Measurements from ENCODE around the gene RNU6-8.

Gene RNU6-8

GRCh38 chr14:32205554-32205953, 2.5 kb upstream of the RNU6-8 start:
- DNase-seq (ENCODE audit: low read depth in 3 of 3): no peak

- no peak for DNase-seq (ENCODE audit: low read depth in 3 of 3)
Observed at GRCh38 chr14:32203928-32204357, 874 bp upstream of the RNU6-8 start.

DNA sequence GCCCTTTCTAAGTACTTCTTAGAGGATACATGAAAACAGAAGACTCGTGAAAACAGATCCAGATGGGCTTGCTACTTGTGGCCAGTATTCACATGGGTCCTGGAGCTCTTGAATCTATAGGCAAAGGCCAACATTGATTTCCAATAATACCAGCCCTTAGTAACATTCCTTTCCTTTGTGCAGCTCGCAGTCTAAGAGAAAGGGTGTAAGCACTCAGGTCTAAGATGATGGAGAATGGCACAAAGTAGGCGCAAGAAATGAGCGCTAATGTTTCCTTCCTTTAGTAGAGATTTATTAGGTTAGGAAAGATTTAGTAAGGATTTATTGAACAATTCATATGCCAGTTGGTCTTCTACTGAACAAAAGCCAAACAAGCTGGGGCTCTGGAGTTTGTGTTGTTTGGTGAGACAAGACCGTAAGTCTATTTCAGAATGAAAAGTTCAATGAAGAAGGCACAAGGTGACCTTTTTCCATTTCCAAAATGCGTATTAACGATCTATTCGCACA, 525 bp downstream of the RNU6-8 start:
- DNase-seq (ENCODE audit: low read depth in 3 of 3): no peak

GRCh38 chr14:32201816-32202490, 1.1 kb downstream of the RNU6-8 start, which contains the start of gene RNU6-7:
RNU6-7 (plus strand) TSS chr14:32202045.
- DNase-seq (ENCODE audit: low read depth in 3 of 3): no peak

- DNase-seq (ENCODE audit: low read depth in 3 of 3): peak; percentile 55 to 73 (median 66)
Observed at GRCh38 chr14:32201193-32201815, 1.8 kb downstream of the RNU6-8 start.

GRCh38 chr14:32200368-32201192, 2.5 kb downstream of the RNU6-8 start:
- DNase-seq (ENCODE audit: low read depth in 3 of 3): no peak

- no peak for DNase-seq (ENCODE audit: low read depth in 3 of 3)
Observed at GRCh38 chr14:32197919-32198318, 5.2 kb downstream of the RNU6-8 start.

DNA sequence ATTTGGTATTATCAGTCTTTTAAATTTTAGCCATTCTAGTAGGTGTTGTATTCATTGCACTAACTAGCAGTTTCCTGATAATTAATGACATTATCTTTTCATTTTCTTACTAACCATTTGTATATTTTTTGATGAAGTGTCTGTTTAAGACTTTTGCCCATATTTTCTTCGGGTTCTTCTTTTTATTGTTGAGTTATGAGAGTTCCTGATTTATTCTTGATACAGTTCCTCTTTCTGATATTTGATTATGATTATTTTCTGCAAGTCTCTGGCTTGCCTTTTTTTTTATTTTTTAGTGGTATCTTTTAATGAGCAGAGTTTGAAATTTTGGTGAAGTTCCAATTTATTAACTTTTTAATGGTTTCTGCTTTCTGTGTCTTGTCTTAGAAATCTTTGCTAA, 7.4 kb downstream of the RNU6-8 start:
- no peak for DNase-seq (ENCODE audit: low read depth in 3 of 3)

DNA sequence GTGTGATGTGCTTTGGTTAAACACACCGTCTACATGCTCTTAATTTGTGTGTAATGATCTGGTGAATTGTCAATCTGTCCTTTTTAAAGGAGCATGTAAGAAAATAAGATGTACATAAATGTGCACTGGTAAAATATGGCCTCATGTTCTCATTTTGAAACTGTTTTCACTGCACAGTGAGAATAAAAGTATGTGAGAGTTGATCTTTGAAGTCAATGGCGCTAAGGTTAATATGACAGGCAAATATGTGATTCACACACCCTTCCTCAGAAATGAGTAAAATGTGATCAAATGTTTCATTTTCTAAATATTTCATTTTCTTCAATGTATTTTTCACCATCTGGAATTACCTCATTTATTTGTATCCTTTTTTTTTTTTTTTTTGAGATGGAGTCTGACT, 9.5 kb downstream of the RNU6-8 start:
- DNase-seq (ENCODE audit: low read depth in 3 of 3): no peak

GRCh38 chr14:32192712-32193373, 10.2 kb downstream of the RNU6-8 start:
- no peak for DNase-seq (ENCODE audit: low read depth in 3 of 3)

DNA sequence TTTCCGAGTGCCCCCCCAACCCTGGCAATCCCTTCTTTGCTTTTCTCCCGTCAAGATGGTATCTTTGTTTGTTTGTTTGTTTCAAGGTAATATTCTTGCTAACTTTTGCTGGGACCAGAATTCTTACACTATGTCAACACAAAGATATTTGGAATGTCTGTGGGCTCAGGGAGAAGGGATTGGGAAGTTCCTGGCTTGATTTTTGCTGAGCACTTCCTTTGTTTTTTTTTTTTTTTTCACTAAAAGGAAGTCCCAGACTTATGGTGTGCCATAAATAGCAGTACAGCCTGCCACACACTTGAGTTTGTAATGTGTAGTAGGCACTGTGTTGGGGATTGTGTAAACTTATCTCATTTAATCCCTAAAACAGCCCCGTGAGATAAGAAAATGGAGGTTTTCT, 12.4 kb downstream of the RNU6-8 start:
- DNase-seq (ENCODE audit: low read depth in 3 of 3): no peak

- DNase-seq (ENCODE audit: low read depth in 3 of 3): no peak
Observed at GRCh38 chr14:32189811-32190210, 13.3 kb downstream of the RNU6-8 start.

DNA sequence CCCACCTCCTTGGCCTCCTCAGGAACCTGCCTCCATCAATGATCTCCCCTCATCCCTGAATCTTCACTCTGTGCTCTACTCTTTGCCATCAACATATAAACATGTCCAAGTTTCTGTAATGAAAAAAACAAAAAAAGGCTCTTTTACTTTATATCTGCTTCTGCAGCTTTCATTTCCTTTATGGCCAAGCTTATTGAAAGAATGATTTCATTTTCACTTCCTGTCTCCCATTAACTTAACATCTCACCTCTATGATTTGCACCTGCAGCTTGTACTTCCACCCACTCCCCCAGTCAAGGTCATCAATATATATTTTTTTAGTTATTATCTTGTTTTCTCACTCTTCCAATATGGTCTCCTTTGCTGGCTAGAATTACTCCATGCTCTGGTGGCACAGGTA, 16.8 kb downstream of the RNU6-8 start:
- DNase-seq (ENCODE audit: low read depth in 3 of 3): no peak

- no peak for DNase-seq (ENCODE audit: low read depth in 3 of 3)
Observed at GRCh38 chr14:32185097-32185496, 18.0 kb downstream of the RNU6-8 start.

DNA sequence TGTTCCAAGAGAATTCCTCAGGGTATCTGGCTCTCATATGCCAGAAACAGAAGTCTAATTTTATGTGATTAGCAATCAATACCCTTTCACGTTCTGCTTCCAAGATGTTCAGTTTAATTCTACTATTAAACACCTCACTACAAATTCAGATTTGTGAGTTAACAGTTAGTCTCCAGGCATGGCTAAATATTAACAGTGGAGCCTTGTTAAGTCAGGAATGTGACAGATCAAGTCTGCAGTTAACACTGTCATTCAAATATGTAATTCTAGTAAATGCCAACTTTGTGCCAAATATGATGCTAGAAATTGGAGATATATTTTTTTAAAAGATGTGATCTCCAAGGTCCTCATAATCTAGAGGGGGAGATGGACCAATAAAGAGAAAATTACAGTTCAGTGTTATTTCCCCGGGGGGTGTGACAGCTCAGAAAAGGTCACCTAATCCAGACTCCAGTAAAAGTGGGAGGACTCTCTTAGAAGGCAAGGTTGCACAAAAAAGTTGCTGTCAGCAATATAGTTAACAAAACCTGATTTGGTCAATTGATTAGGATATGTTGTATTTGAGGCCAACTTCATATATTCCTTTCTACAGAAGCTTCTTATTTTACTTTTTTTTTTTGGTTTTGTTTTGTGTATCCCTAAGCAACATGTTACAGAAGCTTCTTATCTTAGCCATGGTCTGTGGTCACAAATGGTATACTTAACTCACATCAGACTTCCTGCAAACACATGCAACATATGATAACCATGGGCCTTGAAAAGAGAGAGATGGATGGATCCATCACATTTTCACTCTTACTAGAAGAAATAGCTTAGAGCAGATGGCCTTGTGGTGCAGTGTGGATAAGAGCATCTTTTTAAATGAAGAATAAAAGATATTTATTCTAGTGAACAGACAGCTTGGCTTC, 19.7 kb downstream of the RNU6-8 start:
- DNase-seq (ENCODE audit: low read depth in 3 of 3): no peak

- no peak for DNase-seq (ENCODE audit: low read depth in 3 of 3)
Observed at GRCh38 chr14:32171469-32171868, 31.6 kb downstream of the RNU6-8 start.

GRCh38 chr14:32169191-32169590, 33.9 kb downstream of the RNU6-8 start:
- no peak for DNase-seq (ENCODE audit: low read depth in 3 of 3)

- no peak for DNase-seq (ENCODE audit: low read depth in 3 of 3)
Observed at GRCh38 chr14:32167907-32168306, 35.2 kb downstream of the RNU6-8 start.

DNA sequence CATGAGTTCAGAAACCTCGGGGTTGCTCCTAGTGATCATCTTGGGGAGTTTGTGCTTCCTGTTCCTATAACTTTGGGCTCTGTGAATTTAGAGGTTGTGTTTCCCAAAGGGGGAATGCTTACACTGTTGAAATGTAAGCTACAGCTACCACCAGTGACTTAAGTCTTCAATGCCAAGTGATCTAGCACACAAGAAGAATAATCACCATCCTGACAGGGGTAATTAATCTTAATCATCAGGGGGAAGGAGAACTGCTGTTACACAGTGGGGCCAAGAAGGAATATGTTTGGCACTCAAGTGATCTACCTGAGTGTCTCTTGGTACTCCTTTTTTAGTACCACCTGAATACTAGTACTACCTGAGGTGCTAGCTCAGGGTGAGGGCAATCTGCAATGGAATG, 36.1 kb downstream of the RNU6-8 start:
- DNase-seq (ENCODE audit: low read depth in 3 of 3): no peak

- no peak for DNase-seq (ENCODE audit: low read depth in 3 of 3)
Observed at GRCh38 chr14:32166029-32166428, 37.0 kb downstream of the RNU6-8 start.

Data from stimulated activated CD4-positive, alpha-beta T cell treated with anti-CD3 and anti-CD28 coated beads, TNF-alpha, amount 100 ng/mL, for 48 hours (primary cell).